ENCODE data around the gene PPP1R10. TPM values are rescaled to one million over a fixed set of nuclear protein-coding genes. Genes with fewer than 3 reads are reported as not detected.
A peak's percentile ranks its signal among the peaks of the same experiment; 100 is the strongest.

The PPP1R10 gene
- total RNA-seq, 1 donor from 2014 or later: 18.8 TPM

- no peak for DNase-seq
Observed at GRCh38 chr6:30598912-30599624, 18.0 kb downstream of the PPP1R10 start.

- DNase-seq: peak; percentile 83
Observed at GRCh38 chr6:30597315-30598144, 19.5 kb downstream of the PPP1R10 start.

GRCh38 chr6:30592287-30592686 lies 24.8 kb downstream of the PPP1R10 start:
- DNase-seq: no peak

GRCh38 chr6:30591008-30591407 lies 26.0 kb downstream of the PPP1R10 start:
- DNase-seq: peak; percentile 61

DNA sequence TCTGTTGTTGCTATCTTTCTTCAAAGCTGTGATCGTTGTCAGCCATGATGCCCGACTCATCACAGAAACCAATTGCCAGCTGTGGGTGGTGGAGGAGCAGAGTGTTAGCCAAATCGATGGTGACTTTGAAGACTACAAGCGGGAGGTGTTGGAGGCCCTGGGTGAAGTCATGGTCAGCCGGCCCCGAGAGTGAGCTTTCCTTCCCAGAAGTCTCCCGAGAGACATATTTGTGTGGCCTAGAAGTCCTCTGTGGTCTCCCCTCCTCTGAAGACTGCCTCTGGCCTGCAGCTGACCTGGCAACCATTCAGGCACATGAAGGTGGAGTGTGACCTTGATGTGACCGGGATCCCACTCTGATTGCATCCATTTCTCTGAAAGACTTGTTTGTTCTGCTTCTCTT lies 26.5 kb downstream of the PPP1R10 start:
- DNase-seq: no peak

DNA sequence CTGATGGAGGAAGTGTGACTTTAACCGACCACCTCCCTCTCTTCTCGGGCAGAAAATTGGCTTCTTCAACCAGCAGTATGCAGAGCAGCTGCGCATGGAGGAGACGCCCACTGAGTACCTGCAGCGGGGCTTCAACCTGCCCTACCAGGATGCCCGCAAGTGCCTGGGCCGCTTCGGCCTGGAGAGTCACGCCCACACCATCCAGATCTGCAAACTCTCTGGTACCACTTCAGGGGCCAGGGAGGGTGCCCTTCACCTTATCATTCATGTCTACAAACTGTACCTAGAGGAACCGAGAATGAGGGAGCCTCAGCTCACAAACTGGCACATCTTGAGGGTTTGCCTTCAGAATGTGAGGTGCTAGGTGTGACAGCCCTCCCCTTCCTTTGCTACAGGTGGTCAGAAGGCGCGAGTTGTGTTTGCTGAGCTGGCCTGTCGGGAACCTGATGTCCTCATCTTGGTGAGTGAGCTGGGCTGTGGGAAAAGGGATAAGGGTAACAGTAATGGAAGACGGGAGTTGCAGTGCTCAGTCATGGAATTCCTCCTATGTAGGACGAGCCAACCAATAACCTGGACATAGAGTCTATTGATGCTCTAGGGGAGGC lies 27.2 kb downstream of the PPP1R10 start:
- no peak for DNase-seq

GRCh38 chr6:30583921-30584320 lies 33.1 kb downstream of the PPP1R10 start:
- no peak for DNase-seq

- DNase-seq: no peak
Observed at GRCh38 chr6:30578051-30578450, 39.0 kb downstream of the PPP1R10 start.

DNA sequence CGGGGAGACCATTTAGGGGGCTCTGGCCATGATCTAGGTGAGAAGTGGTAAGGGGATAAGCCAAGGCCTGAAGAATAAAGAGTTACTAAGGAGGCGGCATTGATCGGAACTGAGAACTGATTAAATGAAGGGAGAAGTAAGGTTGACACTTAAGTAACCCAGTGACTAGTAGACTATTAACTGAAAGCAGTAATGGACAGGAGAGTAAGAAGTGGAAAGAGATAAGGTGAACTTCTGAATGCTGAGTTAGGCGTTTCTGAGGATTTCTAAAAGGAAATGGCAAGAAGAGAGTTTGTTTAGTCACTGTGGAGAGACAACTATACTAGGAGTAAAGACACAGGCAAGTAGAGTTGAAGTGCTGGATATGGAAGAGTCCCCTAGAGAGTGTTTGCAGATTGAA lies 43.9 kb downstream of the PPP1R10 start:
- no peak for DNase-seq

- no peak for DNase-seq
Observed at GRCh38 chr6:30572148-30572547, 44.9 kb downstream of the PPP1R10 start.

DNA sequence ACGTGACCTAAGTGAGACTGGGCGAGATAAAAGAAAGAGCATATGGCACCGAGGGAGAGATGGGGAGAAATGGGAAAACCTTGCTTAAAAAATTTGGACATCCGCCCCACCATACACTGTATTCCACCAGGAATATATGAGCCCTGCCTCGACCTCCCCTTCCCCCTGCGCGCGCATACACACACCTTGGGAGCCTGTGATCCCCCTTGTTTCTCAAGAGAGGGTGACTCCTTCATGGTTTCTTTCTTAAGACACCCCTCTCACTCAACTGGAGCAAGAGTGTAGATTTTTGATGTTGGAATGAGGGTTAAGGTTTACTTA lies 45.3 kb downstream of the PPP1R10 start:
- no peak for DNase-seq

- DNase-seq: peak; percentile 99
Observed at GRCh38 chr6:30571075-30571761, 45.8 kb downstream of the PPP1R10 start, which contains the start of gene ABCF1. Gene ABCF1 (plus strand): TSS chr6:30571442. CDS start chr6:30571488, 46 bp downstream.

DNA sequence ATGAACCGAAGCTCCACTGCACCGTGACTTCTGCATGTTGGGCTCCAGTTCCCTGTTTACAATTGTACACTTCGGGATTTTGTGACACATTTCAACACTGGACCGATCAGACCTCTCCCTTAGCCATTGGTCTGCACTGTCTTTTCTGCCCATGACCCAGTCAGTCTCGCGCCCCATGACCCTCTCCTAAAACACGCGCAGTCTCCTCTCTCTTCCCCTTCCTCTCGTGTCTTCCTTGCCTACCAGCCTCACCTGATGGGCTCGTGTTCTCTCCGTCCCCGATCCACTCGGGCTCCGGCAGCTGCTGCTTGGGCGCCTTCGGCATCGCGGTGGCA lies 46.3 kb downstream of the PPP1R10 start:
- no peak for DNase-seq

- no peak for DNase-seq
Observed at GRCh38 chr6:30570263-30570662, 46.8 kb downstream of the PPP1R10 start.

GRCh38 chr6:30568245-30568644 lies 48.8 kb downstream of the PPP1R10 start:
- DNase-seq: no peak

- DNase-seq: no peak
Observed at GRCh38 chr6:30565772-30566171, 51.3 kb downstream of the PPP1R10 start.

GRCh38 chr6:30564114-30564513 lies 52.9 kb downstream of the PPP1R10 start:
- DNase-seq: no peak

DNA sequence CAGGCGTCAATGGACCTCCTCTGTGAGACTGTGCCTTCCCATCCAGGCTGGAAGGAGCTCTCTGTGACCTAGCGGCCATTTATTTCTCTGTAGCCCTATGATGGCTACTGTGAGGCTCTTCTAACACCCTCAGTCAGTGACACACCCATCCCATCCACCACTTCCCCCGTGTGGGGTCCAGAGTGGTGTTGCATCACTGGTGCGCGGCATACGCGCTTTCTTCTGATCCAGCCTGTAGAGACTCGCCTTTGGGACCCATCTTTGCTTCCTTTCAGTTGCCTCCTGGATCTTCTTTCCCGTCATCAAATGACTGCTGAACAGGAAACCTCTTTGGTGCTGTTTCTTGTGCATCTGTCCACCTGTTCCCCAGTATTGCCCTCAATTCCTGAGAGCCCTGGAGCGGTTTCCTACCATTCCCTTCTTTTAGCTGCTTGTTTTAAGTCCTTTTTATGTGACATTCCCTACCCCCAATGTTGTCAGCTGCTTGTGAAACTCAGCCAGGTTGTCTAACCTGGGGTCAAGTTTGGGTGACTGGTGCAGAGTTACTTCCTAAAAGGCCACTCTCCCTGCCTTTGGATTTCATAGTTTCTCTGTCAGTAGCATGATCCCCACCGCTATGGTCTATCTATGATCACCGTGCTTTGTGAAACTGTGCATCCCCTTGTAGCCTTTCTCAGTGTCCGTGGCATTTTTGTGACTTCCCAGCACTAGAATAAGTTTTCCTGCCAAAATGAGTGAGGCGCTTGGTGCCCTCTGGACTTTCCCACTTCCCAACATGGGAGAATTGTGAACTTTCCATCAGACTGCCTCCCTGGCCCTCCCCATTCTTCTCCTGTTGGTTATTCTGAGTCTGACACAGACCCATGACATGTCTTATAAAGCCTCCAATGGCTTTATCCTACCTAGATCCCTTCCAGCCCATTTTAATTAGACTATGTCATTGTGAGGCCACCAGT lies 54.3 kb downstream of the PPP1R10 start:
- DNase-seq: no peak

GRCh38 chr6:30560930-30561329 lies 56.1 kb downstream of the PPP1R10 start:
- no peak for DNase-seq

GRCh38 chr6:30557683-30557981 lies 59.4 kb downstream of the PPP1R10 start:
- no peak for DNase-seq

- peak; percentile 96 for DNase-seq
Observed at GRCh38 chr6:30556906-30557682, 59.9 kb downstream of the PPP1R10 start, which contains the start of gene PRR3. Gene PRR3 (plus strand): TSS chr6:30557295. CDS start chr6:30557345, 50 bp downstream.
